Prostate gland (tissue), 2 donors: Measurements from ENCODE around the gene CADPS2. TPM values are rescaled to one million over a fixed set of nuclear protein-coding genes. Genes with fewer than 3 reads are reported as not detected.

Experiments
- DNase-seq: peaks from one replicate; pipeline ENCODE4 v3.0.0-alpha.2; 2019; ENCODE audit warnings: low spot score
- H3K27ac ChIP-seq, 2 donors: fragments of 200-600 bp; sonication (generic); 2 replicates each; pipeline ENCODE4 v1.5.1; 2017 to 2019
- H3K27me3 ChIP-seq: fragments of 200-600 bp; sonication (generic); replicated peaks from 2 replicates; pipeline ENCODE4 v1.5.1; 2019; ENCODE audit not compliant: insufficient read depth
- H3K36me3 ChIP-seq, 2 donors: fragments of 200-600 bp; sonication (generic); 1 replicate in 1 of 2; 2 replicates in 1 of 2; pipeline versions ENCODE4 v1.5.1 to v1.8.1; 2017 to 2019
- H3K4me1 ChIP-seq: fragments of 200-600 bp; sonication (generic); replicated peaks from 2 replicates; pipeline ENCODE4 v1.5.1; 2019
- H3K4me3 ChIP-seq, 2 donors: fragments of 200-600 bp; sonication (generic); 2 replicates each; pipeline ENCODE4 v1.5.1; 2017 to 2019
- H3K9me3 ChIP-seq: fragments of 200-600 bp; sonication (generic); 2 replicates; pipeline ENCODE4 v1.5.1; 2017
- POLR2A ChIP-seq: fragments of 450-650 bp; IDR thresholded peaks from one replicate; pipeline ENCODE4 v1.6.1; 2016; ENCODE audit warnings: antibody characterized with exemption, mild to moderate bottlenecking
- POLR2AphosphoS5 ChIP-seq: sonication (generic); formaldehyde crosslinking; IDR thresholded peaks from one replicate; pipeline ENCODE4 v1.6.1; 2017; ENCODE audit warnings: antibody characterized with exemption
- WGBS: methylation state at CpG from one replicate; pipeline ENCODE4 v1.1.5; 2018; 5-methylcytosine and 5-hydroxymethylcytosine counted together
- intact Hi-C: fragments of 100-400 bp; cut with DNase I; formaldehyde crosslinking; loops from one replicate; pipeline ENCODE4 v1.14.2; 2022
- total RNA-seq, 2 donors: library from RNA; depleted of rRNA; stranded (reverse); fragments of >200 nt; gene quantifications; one replicate each; pipeline ENCODE4 v1.1.0, GENCODE V29; 2016
- TF ChIP-seq, protein P1 (sequence below), 4 experiments: fragments of 200-600 bp in 2 of 4; fragments of 450-650 bp in 2 of 4; sonication (generic) in 2 of 4; IDR thresholded peaks; 1 replicate in 3 of 4; 2 replicates in 1 of 4; pipeline ENCODE4 v1.5.1; 2016 to 2019; ENCODE audit warnings: antibody characterized with exemption in 4 of 4, mild to moderate bottlenecking in 2 of 4, moderate library complexity in 2 of 4

CADPS2 gene
- total RNA-seq, 2 donors from 2014 or later, result 22.2 to 50.4 TPM

DNA sequence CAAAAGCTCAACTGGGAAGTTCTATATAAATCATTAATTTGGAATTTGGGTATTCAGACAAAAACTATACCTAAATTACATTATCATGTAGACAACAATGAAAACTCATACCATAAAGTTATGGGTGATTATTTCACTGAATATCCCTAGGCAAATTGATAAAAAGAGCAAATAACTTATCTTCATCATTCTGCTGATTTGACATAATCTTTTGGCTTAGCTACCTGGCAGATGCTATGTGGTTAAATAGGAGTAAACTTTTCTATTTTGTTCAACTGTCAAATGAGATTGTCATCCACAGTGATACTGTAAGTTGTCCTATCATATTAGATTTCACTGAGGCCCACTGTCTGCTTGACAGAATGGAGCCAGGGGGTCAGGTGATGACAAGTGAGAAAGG lies 432.8 kb downstream of the CADPS2 start:
- no peak overlapping the region for H3K4me3 ChIP-seq
- TF ChIP-seq POLR2AphosphoS5 (no peak), POLR2A (no peak)
- TF ChIP-seq, protein P1, sequence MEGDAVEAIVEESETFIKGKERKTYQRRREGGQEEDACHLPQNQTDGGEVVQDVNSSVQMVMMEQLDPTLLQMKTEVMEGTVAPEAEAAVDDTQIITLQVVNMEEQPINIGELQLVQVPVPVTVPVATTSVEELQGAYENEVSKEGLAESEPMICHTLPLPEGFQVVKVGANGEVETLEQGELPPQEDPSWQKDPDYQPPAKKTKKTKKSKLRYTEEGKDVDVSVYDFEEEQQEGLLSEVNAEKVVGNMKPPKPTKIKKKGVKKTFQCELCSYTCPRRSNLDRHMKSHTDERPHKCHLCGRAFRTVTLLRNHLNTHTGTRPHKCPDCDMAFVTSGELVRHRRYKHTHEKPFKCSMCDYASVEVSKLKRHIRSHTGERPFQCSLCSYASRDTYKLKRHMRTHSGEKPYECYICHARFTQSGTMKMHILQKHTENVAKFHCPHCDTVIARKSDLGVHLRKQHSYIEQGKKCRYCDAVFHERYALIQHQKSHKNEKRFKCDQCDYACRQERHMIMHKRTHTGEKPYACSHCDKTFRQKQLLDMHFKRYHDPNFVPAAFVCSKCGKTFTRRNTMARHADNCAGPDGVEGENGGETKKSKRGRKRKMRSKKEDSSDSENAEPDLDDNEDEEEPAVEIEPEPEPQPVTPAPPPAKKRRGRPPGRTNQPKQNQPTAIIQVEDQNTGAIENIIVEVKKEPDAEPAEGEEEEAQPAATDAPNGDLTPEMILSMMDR (IDR thresholded peaks at IDR 0.05), result no peak
- no peaks in the 10 kb centered on the region for H3K4me1 ChIP-seq
- H3K27ac ChIP-seq, result no peak overlapping the region
- DNase-seq, result no peak
- H3K9me3 ChIP-seq, result no peaks in the 10 kb centered on the region
- intact Hi-C loops, result no loop called here
- H3K27me3 ChIP-seq, result no peaks in the 10 kb centered on the region
- no peaks in the 10 kb centered on the region for H3K36me3 ChIP-seq

- H3K4me3 ChIP-seq, result no peak overlapping the region
- H3K27me3 ChIP-seq, result no peaks in the 10 kb centered on the region
- no peak for DNase-seq
- no peaks in the 10 kb centered on the region for H3K36me3 ChIP-seq
- 84% methylated on average over 5 of the region's 5 CpGs for WGBS
- TF ChIP-seq POLR2A (no peak), POLR2AphosphoS5 (no peak)
- TF ChIP-seq, protein P1 (IDR thresholded peaks at IDR 0.05), result no peak
- H3K9me3 ChIP-seq, result no peaks in the 10 kb centered on the region
- intact Hi-C loops, result no loop called here
- no peak overlapping the region for H3K27ac ChIP-seq
- H3K4me1 ChIP-seq, result no peaks in the 10 kb centered on the region
These were observed 437.2 kb downstream of the CADPS2 start for GRCh38 chr7:122448893-122449589.

DNA sequence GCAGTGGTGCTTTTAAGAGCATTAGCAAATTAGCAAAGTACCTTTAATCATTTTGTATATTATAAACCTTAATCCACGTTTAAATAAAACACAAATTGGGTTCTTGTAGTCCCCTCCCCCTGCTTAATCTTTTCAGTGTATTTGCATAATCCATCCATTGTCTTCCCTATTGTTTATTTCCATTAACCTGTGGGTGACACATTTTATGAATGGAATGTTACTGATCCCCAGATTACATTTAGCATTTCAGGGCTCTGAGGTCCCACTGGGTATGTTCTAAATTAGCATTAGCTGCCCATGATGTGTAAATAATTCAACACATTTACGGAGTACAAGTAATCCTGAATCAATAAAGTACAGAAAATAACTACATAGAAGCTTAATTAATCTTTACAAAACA lies 443.3 kb downstream of the CADPS2 start:
- H3K27ac ChIP-seq, result no peak overlapping the region
- 32% methylated on average over 2 of the region's 2 CpGs for WGBS
- H3K36me3 ChIP-seq, result no peaks in the 10 kb centered on the region
- no peak for TF ChIP-seq POLR2AphosphoS5
- TF ChIP-seq, protein P1 (IDR thresholded peaks at IDR 0.05), result no peak
- no peaks in the 10 kb centered on the region for H3K9me3 ChIP-seq
- no peaks in the 10 kb centered on the region for H3K27me3 ChIP-seq
- H3K4me1 ChIP-seq, result no peaks in the 10 kb centered on the region
- no peak for DNase-seq
- H3K4me3 ChIP-seq, result no peak overlapping the region
- intact Hi-C loops, result no loop called here

DNA sequence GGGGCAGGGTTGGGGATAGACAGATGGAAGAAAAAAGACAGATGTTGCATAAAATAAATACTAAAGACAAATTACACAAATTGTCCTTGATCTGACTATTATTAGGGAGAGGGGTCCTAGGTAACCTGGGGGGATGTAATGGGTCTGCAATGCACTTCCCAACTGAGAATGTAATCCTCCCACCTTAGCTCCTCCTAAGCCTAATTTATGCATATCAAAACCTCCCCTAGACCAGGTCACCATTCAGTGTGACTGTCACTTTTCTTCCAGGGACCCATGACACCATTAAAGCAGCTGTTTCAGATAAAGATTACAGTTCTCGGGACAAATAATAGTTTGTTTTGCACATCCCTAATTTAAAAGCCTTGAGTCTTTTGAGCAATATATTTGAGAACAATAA lies 447.8 kb downstream of the CADPS2 start:
- no peaks in the 10 kb centered on the region for H3K36me3 ChIP-seq
- H3K4me3 ChIP-seq, result no peak overlapping the region
- no peaks in the 10 kb centered on the region for H3K4me1 ChIP-seq
- H3K27me3 ChIP-seq, result no peaks in the 10 kb centered on the region
- 77% methylated on average over 1 of the region's 1 CpG for WGBS
- no peak for DNase-seq
- TF ChIP-seq POLR2AphosphoS5, result no peak
- TF ChIP-seq, protein P1 (IDR thresholded peaks at IDR 0.05), result no peak
- TF ChIP-seq POLR2A, result no peak
- no peaks in the 10 kb centered on the region for H3K9me3 ChIP-seq
- intact Hi-C loops, result no loop called here
- no peak overlapping the region for H3K27ac ChIP-seq

DNA sequence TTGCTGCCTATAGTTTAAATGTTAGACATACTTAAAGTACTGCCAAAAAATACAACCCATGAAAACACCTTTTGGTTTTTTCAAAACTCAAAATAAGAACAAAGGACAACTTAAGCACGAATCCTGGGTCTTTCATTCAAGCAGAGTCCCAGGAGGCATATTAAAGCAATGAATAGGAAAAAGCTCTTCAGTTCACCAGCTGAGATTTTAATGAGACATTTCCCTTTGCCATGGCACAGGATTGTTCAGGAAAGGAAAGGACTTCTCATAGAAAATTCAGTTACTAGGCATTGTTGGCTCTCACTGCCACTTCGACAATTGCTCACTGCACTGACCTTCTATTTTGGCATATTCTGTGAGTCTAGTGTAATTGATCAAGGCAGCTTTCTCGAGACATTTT lies 448.3 kb downstream of the CADPS2 start:
- H3K9me3 ChIP-seq, result no peaks in the 10 kb centered on the region
- TF ChIP-seq POLR2A (no peak), POLR2AphosphoS5 (no peak)
- TF ChIP-seq, protein P1 (IDR thresholded peaks at IDR 0.05), result no peak
- WGBS, result 70% methylated on average over 3 of the region's 3 CpGs
- H3K36me3 ChIP-seq, result no peaks in the 10 kb centered on the region
- no peak overlapping the region for H3K4me3 ChIP-seq
- no peaks in the 10 kb centered on the region for H3K4me1 ChIP-seq
- no peaks in the 10 kb centered on the region for H3K27me3 ChIP-seq
- intact Hi-C loops, result no loop called here
- H3K27ac ChIP-seq, result no peak overlapping the region
- DNase-seq, result no peak
